ENCODE data around the gene MS4A13.

- TF ChIP-seq CTCF (IDR thresholded peaks at IDR 0.05; ENCODE audit: low read depth, low read length) (no peak), EZH2phosphoT487 (IDR thresholded peaks at IDR 0.05; ENCODE audit: low read depth) (no peak)
Measured at GRCh38 chr11:60544077-60544476, 28.9 kb downstream of the MS4A13 start.
